PC-3 (cell line): ENCODE measurements around the gene GORASP1. TPM values are rescaled to one million over a fixed set of nuclear protein-coding genes. Genes with fewer than 3 reads are reported as not detected.
A peak's percentile ranks its signal among the peaks of the same experiment; 100 is the strongest.

Experiments
- ATAC-seq: fragments of 200-7000 bp; cut with Tn5 transposase; 2 replicates; pipeline ENCODE4 v1.9.1; 2020; ENCODE audit warnings: mild to moderate bottlenecking, moderate library complexity
- BruUV-seq: library from RNA; stranded (reverse); fragments of 400-500 nt; replicated peaks from 2 replicates; lab custom pipeline; 2021; lab: Mats Ljungman, UMichigan
- CTCF ChIA-PET: fragments of 300-600 bp; sonication (Branson Sonifier 250); formaldehyde crosslinking; loops from one replicate; lab custom pipeline; 2022; ENCODE audit warnings: antibody characterized with exemption; lab: Charles Lee
- POLR2A ChIA-PET: fragments of 300-600 bp; sonication (Branson Sonifier 250); formaldehyde crosslinking; loops from one replicate; lab custom pipeline; 2022; ENCODE audit warnings: antibody characterized with exemption; ENCODE audit not compliant: unreplicated experiment; lab: Charles Lee
- DNase-seq: peaks from one replicate; pipeline ENCODE4 v3.0.0-alpha.2; 2015
- H2AFZ ChIP-seq: fragments of 300-600 bp; sonication (generic); 2 replicates; pipeline ENCODE4 v1.6.0; 2016; ENCODE audit warnings: antibody characterized with exemption, low read length
- H3F3A ChIP-seq: fragments of 300-600 bp; sonication (generic); one replicate; pipeline ENCODE4 v1.6.0; 2017; ENCODE audit warnings: antibody characterized with exemption, low read length, control low read depth, mild to moderate bottlenecking; ENCODE audit not compliant: unreplicated experiment
- H3K27ac ChIP-seq: fragments of 300-600 bp; sonication (generic); 2 replicates; pipeline ENCODE4 v1.5.1; 2016; ENCODE audit warnings: mild to moderate bottlenecking, low read length
- H3K27me3 ChIP-seq: fragments of 300-600 bp; sonication (generic); 2 replicates; pipeline ENCODE4 v1.6.1; 2016; ENCODE audit warnings: low read length, mixed read lengths
- H3K36me3 ChIP-seq: fragments of 300-600 bp; sonication (generic); 2 replicates; pipeline ENCODE4 v1.6.1; 2016; ENCODE audit warnings: low read depth, mixed run types, low read length, mixed read lengths
- H3K4me1 ChIP-seq: fragments of 300-600 bp; sonication (generic); 2 replicates; pipeline ENCODE4 v1.5.1; 2016; ENCODE audit warnings: low read length; ENCODE audit not compliant: insufficient read depth
- H3K4me2 ChIP-seq: fragments of 300-600 bp; sonication (generic); 2 replicates; pipeline ENCODE4 v1.6.0; 2016; ENCODE audit warnings: low read length
- H3K4me3 ChIP-seq: fragments of 300-600 bp; sonication (generic); 2 replicates; pipeline ENCODE4 v1.5.1; 2016; ENCODE audit warnings: mild to moderate bottlenecking, low read length, mixed read lengths
- H3K79me2 ChIP-seq: fragments of 300-600 bp; sonication (generic); 2 replicates; pipeline ENCODE4 v1.6.1; 2017; ENCODE audit warnings: low read length, mixed read lengths
- H3K9ac ChIP-seq: fragments of 300-600 bp; sonication (generic); 2 replicates; pipeline ENCODE4 v1.6.0; 2016; ENCODE audit warnings: mild to moderate bottlenecking, low read length
- H3K9me2 ChIP-seq: fragments of 300-600 bp; sonication (generic); replicated peaks from 2 replicates; pipeline ENCODE4 v1.6.1; 2016; ENCODE audit warnings: mixed run types, low read length, mixed read lengths
- H3K9me3 ChIP-seq: fragments of 300-600 bp; sonication (generic); 2 replicates; pipeline ENCODE4 v1.6.1; 2016; ENCODE audit warnings: low read length, mixed read lengths
- H4K20me1 ChIP-seq: fragments of 300-600 bp; sonication (generic); 2 replicates; pipeline ENCODE4 v1.6.1; 2016; ENCODE audit warnings: low read length, mixed read lengths
- CTCF ChIP-seq: fragments of 300-600 bp; sonication (generic); conservative IDR thresholded peaks from 2 replicates; pipeline ENCODE4 v1.5.1; 2017; ENCODE audit warnings: antibody characterized with exemption, low read depth, mild to moderate bottlenecking, low read length
- EZH2 ChIP-seq: fragments of 300-600 bp; sonication (generic); IDR thresholded peaks from one replicate; pipeline ENCODE4 v1.6.1; 2017; ENCODE audit warnings: antibody characterized with exemption, mild to moderate bottlenecking, low read length; ENCODE audit not compliant: unreplicated experiment
- EZH2phosphoT487 ChIP-seq: fragments of 300-600 bp; sonication (generic); IDR thresholded peaks from 2 replicates; pipeline ENCODE4 v1.6.1; 2018; ENCODE audit warnings: mild to moderate bottlenecking, antibody characterized with exemption, low read length, borderline replicate concordance
- intact Hi-C: fragments of 100-400 bp; cut with micrococcal nuclease; formaldehyde crosslinking; loops from 2 replicates; pipeline ENCODE4 v1.9.0; 2023
- total RNA-seq: library from RNA; depleted of rRNA; stranded (reverse); fragments of >200 nt; gene quantifications from 2 replicates; pipeline ENCODE4 v1.2.3, GENCODE V29; 2014

The GORASP1 gene
- total RNA-seq, 1 experiment from 2014 or later: 47.4 TPM

- H3K9me2 ChIP-seq: no peaks in the 10 kb centered on the region
- peaks cover 19% of the 10 kb centered on the region for H3K36me3 ChIP-seq
- no TSS peak for BruUV-seq
- POLR2A ChIA-PET: interaction anchor here (0.6 kb wide), 1 partner anchor 253 kb away, joined by 3 read pairs; no protein-coding TSS in a partner anchor
- H4K20me1 ChIP-seq: peaks cover 70% of the 10 kb centered on the region
- H3K27me3 ChIP-seq: no peaks in the 10 kb centered on the region
- H3K4me1 ChIP-seq: peaks cover 64% of the 10 kb centered on the region
- CTCF ChIA-PET: interaction anchor here (1.0 to 1.1 kb wide), 2 partner anchors 18 to 139 kb away, joined by 3 read pairs; no protein-coding TSS in a partner anchor
- no peaks in the 10 kb centered on the region for H3F3A ChIP-seq
- H3K4me3 ChIP-seq: peak overlapping the region; percentile 82; the same call in 1 of the 2 replicates
- H3K79me2 ChIP-seq: peaks cover 79% of the 10 kb centered on the region
- peak overlapping the region; percentile 98 for H3K4me2 ChIP-seq
- no peak for TF ChIP-seq CTCF
- no peak for TF ChIP-seq EZH2
- TF ChIP-seq EZH2phosphoT487: no peak
- no peaks in the 10 kb centered on the region for H3K9me3 ChIP-seq
- ATAC-seq (no peak), DNase-seq (peak; percentile 39)
- intact Hi-C loops: no loop called here
- H2AFZ ChIP-seq: no peak overlapping the region
- no peak overlapping the region for H3K9ac ChIP-seq
- no peak overlapping the region for H3K27ac ChIP-seq
These were observed 42.2 kb upstream of the GORASP1 start for GRCh38 chr3:39149498-39150147.

GRCh38 chr3:39149059-39149455 is 41.6 kb upstream of the GORASP1 start:
- peak overlapping the region; percentile 98 for H3K4me2 ChIP-seq

GRCh38 chr3:39148435-39149058 is 41.1 kb upstream of the GORASP1 start:
- Histone ChIP-seq H3K36me3 (peaks cover 30% of the 10 kb centered on the region), H3K4me2 (peak overlapping the region; percentile 98), H2AFZ (no peak overlapping the region), H3K79me2 (peaks cover 88% of the 10 kb centered on the region), H3K9me3 (no peaks in the 10 kb centered on the region), H3F3A (no peaks in the 10 kb centered on the region), H4K20me1 (peaks cover 80% of the 10 kb centered on the region), H3K27me3 (no peaks in the 10 kb centered on the region), H3K4me3 (peak overlapping the region; percentile 36; the same call in 1 of the 2 replicates), H3K4me1 (peaks cover 64% of the 10 kb centered on the region), H3K27ac (no peak overlapping the region), H3K9ac (no peak overlapping the region), H3K9me2 (no peaks in the 10 kb centered on the region)
- ChIA-PET CTCF (no interaction called here), POLR2A (no interaction called here)
- TF ChIP-seq CTCF: no peak
- no peak for TF ChIP-seq EZH2phosphoT487
- no peak for TF ChIP-seq EZH2
- DNase-seq: no peak
- intact Hi-C loops: no loop called here
- no peak for ATAC-seq
- BruUV-seq: no TSS peak

More at GRCh38 chr3:39149059-39149455, 41.6 kb upstream of the GORASP1 start:
- no peak overlapping the region for H3K27ac ChIP-seq
- intact Hi-C loops: no loop called here
- no peak overlapping the region for H2AFZ ChIP-seq
- BruUV-seq: no TSS peak
- ChIA-PET POLR2A (interaction anchor here (0.6 kb wide), 1 partner anchor 253 kb away, joined by 3 read pairs; no protein-coding TSS in a partner anchor), CTCF (interaction anchor here (1.0 kb wide), 1 partner anchor 18 kb away, joined by 3 read pairs; no protein-coding TSS in a partner anchor)
- H3K36me3 ChIP-seq: peaks cover 25% of the 10 kb centered on the region
- no peak for TF ChIP-seq EZH2phosphoT487
- H4K20me1 ChIP-seq: peaks cover 76% of the 10 kb centered on the region
- H3K4me1 ChIP-seq: peaks cover 64% of the 10 kb centered on the region
- peaks cover 83% of the 10 kb centered on the region for H3K79me2 ChIP-seq
- H3K9ac ChIP-seq: no peak overlapping the region
- DNase-seq: no peak
- H3K9me3 ChIP-seq: no peaks in the 10 kb centered on the region
- no peaks in the 10 kb centered on the region for H3F3A ChIP-seq
- no peak overlapping the region for H3K4me3 ChIP-seq
- no peaks in the 10 kb centered on the region for H3K27me3 ChIP-seq
- no peak for ATAC-seq
- no peaks in the 10 kb centered on the region for H3K9me2 ChIP-seq
